Karpas-422 (cell line): Measurements from ENCODE around the gene NEMF. TPM values are rescaled to one million over a fixed set of nuclear protein-coding genes. Genes with fewer than 3 reads are reported as not detected.

Experiments
- DNase-seq: peaks from one replicate; pipeline ENCODE4 v3.0.0-alpha.2; 2015
- H2AFZ ChIP-seq: fragments of 200-600 bp; sonication (generic); 2 replicates; pipeline ENCODE4 v1.6.1; 2014; ENCODE audit warnings: antibody characterized with exemption, low read length, mixed read lengths
- H3K27ac ChIP-seq: fragments of 200-600 bp; sonication (generic); 2 replicates; pipeline ENCODE4 v1.5.1; 2014; ENCODE audit warnings: mild to moderate bottlenecking, low read length, moderate library complexity
- H3K27me3 ChIP-seq: fragments of 200-600 bp; sonication (generic); 2 replicates; pipeline ENCODE4 v1.6.1; 2014; ENCODE audit warnings: low read length, mixed read lengths
- H3K36me3 ChIP-seq: fragments of 200-600 bp; sonication (generic); 2 replicates; pipeline ENCODE4 v1.6.1; 2014; ENCODE audit warnings: low read length, mixed read lengths; ENCODE audit not compliant: insufficient read depth
- H3K4me1 ChIP-seq: fragments of 200-600 bp; sonication (generic); 2 replicates; pipeline ENCODE4 v1.6.1; 2014; ENCODE audit warnings: mild to moderate bottlenecking, low read length, mixed read lengths
- H3K4me2 ChIP-seq: fragments of 200-600 bp; sonication (generic); 2 replicates; pipeline ENCODE4 v1.6.1; 2014; ENCODE audit warnings: low read length, low read depth, mild to moderate bottlenecking; ENCODE audit not compliant: poor library complexity, severe bottlenecking
- H3K4me3 ChIP-seq: fragments of 200-600 bp; sonication (generic); 2 replicates; pipeline ENCODE4 v1.5.1; 2014; ENCODE audit warnings: mild to moderate bottlenecking, antibody characterized with exemption, low read length, mixed read lengths
- H3K79me2 ChIP-seq: fragments of 200-600 bp; sonication (generic); 2 replicates; pipeline ENCODE4 v1.6.1; 2014; ENCODE audit warnings: mild to moderate bottlenecking, low read length, mixed read lengths
- H3K9ac ChIP-seq: fragments of 200-600 bp; sonication (generic); 2 replicates; pipeline ENCODE4 v1.6.0; 2014; ENCODE audit warnings: low read length
- H3K9me2 ChIP-seq: fragments of 200-600 bp; sonication (generic), shearing (Covaris generic); replicated peaks from 2 replicates; pipeline ENCODE4 v1.6.0; 2014; ENCODE audit warnings: mild to moderate bottlenecking, low read length, moderate library complexity; ENCODE audit not compliant: insufficient read depth
- H3K9me3 ChIP-seq: fragments of 300-700, 200-600 bp; sonication (generic); 2 replicates; pipeline ENCODE4 v1.6.1; 2014; ENCODE audit warnings: low read length, mixed read lengths
- H4K20me1 ChIP-seq: fragments of 200-600 bp; sonication (generic); 2 replicates; pipeline ENCODE4 v1.6.1; 2014; ENCODE audit warnings: mild to moderate bottlenecking, antibody characterized with exemption, low read length, low read depth; ENCODE audit not compliant: insufficient read depth
- total RNA-seq: library from RNA; depleted of rRNA; stranded (reverse); fragments of >200 nt; shearing (Covaris generic); gene quantifications from 2 replicates; pipeline ENCODE4 v1.2.3, GENCODE V29; 2014; ENCODE audit warnings: low replicate concordance

NEMF gene
- total RNA-seq, 1 experiment from 2014 or later = 160 TPM

GRCh38 chr14:49870908-49871307, 18.3 kb upstream of the NEMF start:
- Histone ChIP-seq H3K4me1 (peaks cover 26% of the 10 kb centered on the region), H3K9me2 (no peaks in the 10 kb centered on the region), H3K4me3 (no peak overlapping the region), H3K4me2 (no peak overlapping the region), H3K27ac (no peak overlapping the region), H4K20me1 (no peaks in the 10 kb centered on the region), H3K36me3 (no peaks in the 10 kb centered on the region), H3K79me2 (peaks cover 6% of the 10 kb centered on the region; the same call in 1 of the 2 replicates), H3K9ac (no peak overlapping the region), H3K9me3 (no peaks in the 10 kb centered on the region), H2AFZ (no peak overlapping the region), H3K27me3 (no peaks in the 10 kb centered on the region)
- DNase-seq = no peak

- no peaks in the 10 kb centered on the region for H3K27me3 ChIP-seq
- H3K9ac ChIP-seq = peak overlapping the region; percentile 71
- H3K4me3 ChIP-seq = peak overlapping the region; percentile 73
- H3K9me3 ChIP-seq = no peaks in the 10 kb centered on the region
- H3K79me2 ChIP-seq = peaks cover 10% of the 10 kb centered on the region; the same call in 1 of the 2 replicates
- peak overlapping the region; percentile 89 for H2AFZ ChIP-seq
- H3K4me2 ChIP-seq = peak overlapping the region; percentile 98
- H3K9me2 ChIP-seq = no peaks in the 10 kb centered on the region
- no peaks in the 10 kb centered on the region for H4K20me1 ChIP-seq
- no peaks in the 10 kb centered on the region for H3K36me3 ChIP-seq
- peak; percentile 83 for DNase-seq
- H3K4me1 ChIP-seq = peaks cover 39% of the 10 kb centered on the region
- H3K27ac ChIP-seq = peak overlapping the region; percentile 91
Measured at GRCh38 chr14:49868720-49869114, 16.1 kb upstream of the NEMF start.

- H3K4me1 ChIP-seq = peaks cover 42% of the 10 kb centered on the region
- peak; percentile 99 for DNase-seq
- no peaks in the 10 kb centered on the region for H3K9me2 ChIP-seq
- no peaks in the 10 kb centered on the region for H3K9me3 ChIP-seq
- peak overlapping the region; percentile 71 for H3K9ac ChIP-seq
- H3K27me3 ChIP-seq = no peaks in the 10 kb centered on the region
- H3K4me3 ChIP-seq = peak overlapping the region; percentile 73
- peak overlapping the region; percentile 98 for H3K4me2 ChIP-seq
- peaks cover 16% of the 10 kb centered on the region for H3K79me2 ChIP-seq
- H4K20me1 ChIP-seq = no peaks in the 10 kb centered on the region
- H3K36me3 ChIP-seq = no peaks in the 10 kb centered on the region
- peak overlapping the region; percentile 89 for H2AFZ ChIP-seq
- peak overlapping the region; percentile 91 for H3K27ac ChIP-seq
Measured at GRCh38 chr14:49867831-49868719, 15.5 kb upstream of the NEMF start.

GRCh38 chr14:49865431-49865859, 12.9 kb upstream of the NEMF start:
- peaks cover 17% of the 10 kb centered on the region for H3K79me2 ChIP-seq
- no peak overlapping the region for H3K27ac ChIP-seq
- H3K9ac ChIP-seq = no peak overlapping the region
- peak; percentile 96 for DNase-seq
- H3K4me1 ChIP-seq = peaks cover 58% of the 10 kb centered on the region
- H2AFZ ChIP-seq = no peak overlapping the region
- no peaks in the 10 kb centered on the region for H3K27me3 ChIP-seq
- peak overlapping the region; percentile 5 for H3K4me2 ChIP-seq
- no peaks in the 10 kb centered on the region for H3K9me2 ChIP-seq
- H3K36me3 ChIP-seq = no peaks in the 10 kb centered on the region
- H3K4me3 ChIP-seq = no peak overlapping the region
- no peaks in the 10 kb centered on the region for H3K9me3 ChIP-seq
- no peaks in the 10 kb centered on the region for H4K20me1 ChIP-seq

- H3K4me1 ChIP-seq = peaks cover 44% of the 10 kb centered on the region
- H3K4me2 ChIP-seq = peak overlapping the region; percentile 90
- no peaks in the 10 kb centered on the region for H3K9me3 ChIP-seq
- no peaks in the 10 kb centered on the region for H3K36me3 ChIP-seq
- peak overlapping the region; percentile 88 for H3K4me3 ChIP-seq
- peak; percentile 80 for DNase-seq
- peaks cover 17% of the 10 kb centered on the region for H3K79me2 ChIP-seq
- H3K27me3 ChIP-seq = no peaks in the 10 kb centered on the region
- peak overlapping the region; percentile 90 for H3K9ac ChIP-seq
- H4K20me1 ChIP-seq = no peaks in the 10 kb centered on the region
- peak overlapping the region; percentile 81 for H3K27ac ChIP-seq
- no peaks in the 10 kb centered on the region for H3K9me2 ChIP-seq
- H2AFZ ChIP-seq = no peak overlapping the region
Measured at GRCh38 chr14:49863487-49864281, 11.1 kb upstream of the NEMF start.

- H3K36me3 ChIP-seq = no peaks in the 10 kb centered on the region
- H3K9me2 ChIP-seq = no peaks in the 10 kb centered on the region
- H3K4me3 ChIP-seq = peak overlapping the region; percentile 88
- H3K27ac ChIP-seq = peak overlapping the region; percentile 77
- H2AFZ ChIP-seq = peak overlapping the region; percentile 83
- no peaks in the 10 kb centered on the region for H3K27me3 ChIP-seq
- no peaks in the 10 kb centered on the region for H4K20me1 ChIP-seq
- H3K79me2 ChIP-seq = peaks cover 11% of the 10 kb centered on the region
- H3K4me1 ChIP-seq = peaks cover 50% of the 10 kb centered on the region
- peak overlapping the region; percentile 78 for H3K9ac ChIP-seq
- H3K9me3 ChIP-seq = no peaks in the 10 kb centered on the region
- peak overlapping the region; percentile 81 for H3K4me2 ChIP-seq
- peak; percentile 97 for DNase-seq
Measured at GRCh38 chr14:49862089-49862673, 9.6 kb upstream of the NEMF start.

- H3K27me3 ChIP-seq = no peaks in the 10 kb centered on the region
- H3K9me2 ChIP-seq = no peaks in the 10 kb centered on the region
- peak overlapping the region; percentile 88 for H3K4me3 ChIP-seq
- H4K20me1 ChIP-seq = no peaks in the 10 kb centered on the region
- H3K36me3 ChIP-seq = no peaks in the 10 kb centered on the region
- H3K27ac ChIP-seq = peak overlapping the region; percentile 77
- peak overlapping the region; percentile 78 for H3K9ac ChIP-seq
- peak; percentile 93 for DNase-seq
- peak overlapping the region; percentile 81 for H3K4me2 ChIP-seq
- H3K79me2 ChIP-seq = peaks cover 11% of the 10 kb centered on the region
- peak overlapping the region; percentile 83 for H2AFZ ChIP-seq
- peaks cover 48% of the 10 kb centered on the region for H3K4me1 ChIP-seq
- no peaks in the 10 kb centered on the region for H3K9me3 ChIP-seq
Measured at GRCh38 chr14:49861699-49862088, 9.1 kb upstream of the NEMF start.
